Measurements from ENCODE around the gene DCDC2C. TPM values are rescaled to one million over a fixed set of nuclear protein-coding genes. Genes with fewer than 3 reads are reported as not detected.

Gene DCDC2C
- total RNA-seq, 2 donors from 2014 or later: not detected

DNA sequence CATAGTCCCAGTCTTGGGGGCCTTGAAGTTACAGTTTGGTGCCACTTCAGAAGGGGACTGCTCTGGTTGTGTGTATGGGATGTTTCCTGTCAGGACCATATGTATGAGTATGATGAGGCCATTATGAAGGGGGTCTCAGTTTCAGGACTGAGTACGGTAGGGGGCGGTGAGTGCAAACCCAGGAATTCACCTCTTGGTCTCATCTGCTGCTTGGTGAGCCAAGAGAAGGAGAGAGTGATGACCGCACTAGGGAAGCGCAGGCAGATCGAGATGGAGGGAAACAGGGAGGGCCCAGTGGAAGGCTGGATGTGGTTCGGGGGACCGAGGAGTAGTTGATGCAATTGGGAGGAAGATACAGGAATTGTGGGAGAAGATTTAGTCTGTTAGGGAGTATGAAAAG lies 28.5 kb downstream of the DCDC2C start:
- Histone ChIP-seq H3K27ac (no peak overlapping the region), H3K4me3 (no peak overlapping the region), H3K9me3 (no peaks in the 10 kb centered on the region), H3K36me3 (no peaks in the 10 kb centered on the region), H3K9ac (ENCODE audit: low read depth in 2 of 2, low read length in 2 of 2) (no peak overlapping the region), H3K4me1 (no peaks in the 10 kb centered on the region), H3K27me3 (no peaks in the 10 kb centered on the region)
- intact Hi-C loops (cut with DNase I): no loop called here
- DNase-seq: no peak
- TF ChIP-seq, protein P1, sequence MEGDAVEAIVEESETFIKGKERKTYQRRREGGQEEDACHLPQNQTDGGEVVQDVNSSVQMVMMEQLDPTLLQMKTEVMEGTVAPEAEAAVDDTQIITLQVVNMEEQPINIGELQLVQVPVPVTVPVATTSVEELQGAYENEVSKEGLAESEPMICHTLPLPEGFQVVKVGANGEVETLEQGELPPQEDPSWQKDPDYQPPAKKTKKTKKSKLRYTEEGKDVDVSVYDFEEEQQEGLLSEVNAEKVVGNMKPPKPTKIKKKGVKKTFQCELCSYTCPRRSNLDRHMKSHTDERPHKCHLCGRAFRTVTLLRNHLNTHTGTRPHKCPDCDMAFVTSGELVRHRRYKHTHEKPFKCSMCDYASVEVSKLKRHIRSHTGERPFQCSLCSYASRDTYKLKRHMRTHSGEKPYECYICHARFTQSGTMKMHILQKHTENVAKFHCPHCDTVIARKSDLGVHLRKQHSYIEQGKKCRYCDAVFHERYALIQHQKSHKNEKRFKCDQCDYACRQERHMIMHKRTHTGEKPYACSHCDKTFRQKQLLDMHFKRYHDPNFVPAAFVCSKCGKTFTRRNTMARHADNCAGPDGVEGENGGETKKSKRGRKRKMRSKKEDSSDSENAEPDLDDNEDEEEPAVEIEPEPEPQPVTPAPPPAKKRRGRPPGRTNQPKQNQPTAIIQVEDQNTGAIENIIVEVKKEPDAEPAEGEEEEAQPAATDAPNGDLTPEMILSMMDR (IDR thresholded peaks at IDR 0.05): no peak

DNA sequence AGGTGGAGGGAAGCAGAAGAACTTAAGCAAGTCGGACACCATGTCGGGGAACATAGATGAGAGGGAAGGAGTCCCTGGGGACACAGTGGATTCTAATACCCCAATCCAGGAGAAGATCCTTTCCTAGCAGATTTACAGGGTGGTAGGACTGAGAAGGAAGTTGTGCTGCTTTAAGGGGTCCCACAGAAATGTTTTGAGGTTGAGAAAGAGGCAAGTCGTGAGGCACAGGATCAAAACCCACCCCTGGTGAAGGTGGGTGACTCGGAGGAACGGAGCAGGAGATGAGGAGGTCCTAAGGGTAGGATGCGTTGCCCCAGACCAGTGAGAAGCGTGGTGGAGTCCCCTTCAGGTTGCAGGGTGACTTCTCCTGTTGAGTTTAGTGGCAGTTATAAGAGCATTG lies 32.7 kb downstream of the DCDC2C start:
- Histone ChIP-seq H3K27me3 (no peaks in the 10 kb centered on the region), H3K27ac (no peak overlapping the region), H3K9me3 (no peaks in the 10 kb centered on the region), H3K9ac (ENCODE audit: low read depth in 2 of 2, low read length in 2 of 2) (no peak overlapping the region), H3K36me3 (no peaks in the 10 kb centered on the region), H3K4me3 (no peak overlapping the region), H3K4me1 (no peaks in the 10 kb centered on the region)
- DNase-seq: no peak
- TF ChIP-seq, protein P1 (IDR thresholded peaks at IDR 0.05): no peak
- intact Hi-C loops (cut with DNase I): no loop called here

DNA sequence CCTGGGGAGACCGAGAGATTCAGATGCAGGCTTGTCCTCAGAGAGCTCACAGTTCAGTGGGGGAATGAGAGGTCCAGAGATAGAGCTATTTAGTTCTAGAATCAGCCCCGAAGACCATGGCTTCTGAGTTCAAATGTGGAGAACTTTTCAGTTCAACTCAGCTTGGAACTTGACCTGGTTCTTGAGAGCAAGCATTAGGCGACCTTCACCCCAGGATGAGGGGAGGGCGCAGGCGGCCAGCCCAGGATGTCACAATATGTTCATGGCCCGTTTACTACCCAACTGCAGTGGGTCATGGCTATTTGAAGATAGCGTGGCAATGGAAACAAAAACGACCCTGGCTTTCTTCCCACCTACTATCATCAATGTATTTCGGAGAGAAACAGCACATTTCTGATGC lies 33.8 kb downstream of the DCDC2C start:
- Histone ChIP-seq H3K4me1 (no peaks in the 10 kb centered on the region), H3K9ac (ENCODE audit: low read depth in 2 of 2, low read length in 2 of 2) (no peak overlapping the region), H3K4me3 (no peak overlapping the region), H3K9me3 (no peaks in the 10 kb centered on the region), H3K27me3 (no peaks in the 10 kb centered on the region), H3K36me3 (no peaks in the 10 kb centered on the region), H3K27ac (no peak overlapping the region)
- intact Hi-C loops (cut with DNase I): no loop called here
- TF ChIP-seq, protein P1 (IDR thresholded peaks at IDR 0.05): no peak
- DNase-seq: no peak

DNA sequence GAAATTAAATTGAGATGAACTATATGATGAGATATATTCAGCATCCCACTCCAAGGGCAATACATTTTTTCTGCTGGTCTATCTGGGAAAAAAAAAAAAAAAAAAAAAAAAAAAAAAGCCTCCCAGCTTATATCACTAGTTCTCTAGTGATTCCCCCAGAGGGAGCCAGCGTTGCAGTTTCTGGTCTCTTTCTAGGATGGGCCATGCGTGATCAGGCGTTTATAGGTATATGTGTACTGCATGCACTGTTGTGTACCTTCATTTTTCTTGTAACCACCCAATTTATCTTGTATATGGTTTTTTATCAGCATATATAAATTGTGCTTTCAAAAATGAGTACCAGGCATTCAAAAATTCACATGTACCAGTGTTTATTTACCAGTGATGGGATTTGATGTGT lies 35.1 kb downstream of the DCDC2C start:
- H3K27ac ChIP-seq: no peak overlapping the region
- DNase-seq: no peak
- H3K4me3 ChIP-seq: no peak overlapping the region
- no peaks in the 10 kb centered on the region for H3K27me3 ChIP-seq
- H3K4me1 ChIP-seq: no peaks in the 10 kb centered on the region
- no peaks in the 10 kb centered on the region for H3K9me3 ChIP-seq
- TF ChIP-seq, protein P1 (IDR thresholded peaks at IDR 0.05): no peak
- intact Hi-C loops (cut with DNase I): no loop called here
- H3K36me3 ChIP-seq: no peaks in the 10 kb centered on the region
- no peak overlapping the region for H3K9ac ChIP-seq (ENCODE audit: low read depth in 2 of 2, low read length in 2 of 2)

DNA sequence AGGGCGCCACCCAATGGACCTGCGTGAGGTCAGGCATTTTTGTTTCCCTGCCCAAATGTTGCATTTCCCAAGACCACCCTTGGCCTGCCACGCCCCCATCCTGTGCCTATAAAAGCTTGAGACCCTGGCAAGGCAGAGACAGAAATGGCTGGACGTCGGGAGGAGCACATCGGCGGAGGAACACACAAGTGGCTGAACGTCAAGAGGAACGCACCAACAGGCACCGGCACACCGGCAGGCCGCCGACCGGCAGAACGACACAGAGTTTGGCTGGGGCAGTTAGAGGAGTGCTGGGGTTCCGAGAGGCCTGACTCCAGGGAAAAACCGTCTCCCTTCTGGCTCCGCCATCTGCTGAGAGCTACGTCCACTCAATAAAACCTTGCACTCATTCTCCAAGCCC lies 35.9 kb downstream of the DCDC2C start:
- Histone ChIP-seq H3K4me3 (no peak overlapping the region), H3K36me3 (no peaks in the 10 kb centered on the region), H3K4me1 (no peaks in the 10 kb centered on the region), H3K27me3 (no peaks in the 10 kb centered on the region), H3K9me3 (no peaks in the 10 kb centered on the region), H3K9ac (ENCODE audit: low read depth in 2 of 2, low read length in 2 of 2) (no peak overlapping the region), H3K27ac (no peak overlapping the region)
- intact Hi-C loops (cut with DNase I): no loop called here
- no peak for DNase-seq
- TF ChIP-seq, protein P1 (IDR thresholded peaks at IDR 0.05): no peak

DNA sequence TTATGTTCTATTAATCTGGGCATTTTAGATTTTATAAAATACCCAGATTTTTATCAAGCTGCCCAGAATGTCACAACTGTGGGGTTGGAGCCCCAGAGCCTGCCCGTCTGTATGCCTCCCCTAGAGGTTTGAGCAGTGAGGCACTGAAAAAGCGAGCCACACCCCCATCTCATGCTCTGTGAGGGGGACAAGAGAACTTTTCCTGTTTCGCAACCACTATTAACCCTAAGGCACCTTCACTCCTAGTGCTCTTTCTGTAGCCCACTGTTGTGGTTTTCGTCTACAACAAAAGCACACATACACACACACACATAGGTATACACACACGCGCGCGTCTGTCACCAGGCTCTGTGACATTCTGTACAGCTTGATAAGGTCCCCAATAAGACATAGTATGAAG lies 38.0 kb downstream of the DCDC2C start:
- Histone ChIP-seq H3K27me3 (no peaks in the 10 kb centered on the region), H3K9ac (ENCODE audit: low read depth in 2 of 2, low read length in 2 of 2) (no peak overlapping the region), H3K27ac (no peak overlapping the region), H3K4me3 (no peak overlapping the region), H3K4me1 (no peaks in the 10 kb centered on the region), H3K9me3 (no peaks in the 10 kb centered on the region), H3K36me3 (no peaks in the 10 kb centered on the region)
- TF ChIP-seq, protein P1 (IDR thresholded peaks at IDR 0.05): no peak
- intact Hi-C loops (cut with DNase I): no loop called here
- DNase-seq: no peak
